OCI-LY3 (cell line): ENCODE data around the gene HMCN1.

Experiments
- H2AFZ ChIP-seq: fragments of 200-600, 300-600 bp; shearing (Covaris generic); 2 replicates; pipeline ENCODE4 v1.6.0; 2014; ENCODE audit warnings: antibody characterized with exemption, low read depth, low read length
- H3K27ac ChIP-seq: fragments of 200-600, 300-600 bp; sonication (generic); 2 replicates; pipeline ENCODE4 v1.5.1; 2014; ENCODE audit warnings: mild to moderate bottlenecking, low read length, moderate library complexity, mixed read lengths
- H3K27me3 ChIP-seq: fragments of 200-600, 300-600 bp; sonication (generic); 2 replicates; pipeline ENCODE4 v1.6.1; 2014; ENCODE audit warnings: low read depth, low read length, mixed read lengths
- H3K36me3 ChIP-seq: fragments of 200-600, 300-600 bp; sonication (generic); replicated peaks from 2 replicates; pipeline ENCODE3; 2014; ENCODE audit warnings: low read depth, low read length, mixed read lengths
- H3K4me1 ChIP-seq: fragments of 300-600, 200-600 bp; sonication (generic); 2 replicates; pipeline ENCODE4 v1.6.1; 2014; ENCODE audit warnings: low read length, mixed read lengths
- H3K4me2 ChIP-seq: fragments of 200-600, 300-600 bp; sonication (generic); 2 replicates; pipeline ENCODE4 v1.6.1; 2014; ENCODE audit warnings: low read length, mixed read lengths
- H3K4me3 ChIP-seq: fragments of 300-600, 200-600 bp; sonication (generic); 2 replicates; pipeline ENCODE4 v1.5.1; 2014; ENCODE audit warnings: antibody characterized with exemption, mild to moderate bottlenecking, low read length, moderate library complexity
- H3K79me2 ChIP-seq: fragments of 300-600, 200-600 bp; shearing (Covaris generic); 2 replicates; pipeline ENCODE4 v1.6.1; 2014; ENCODE audit warnings: mild to moderate bottlenecking, low read length, mixed read lengths
- H3K9ac ChIP-seq: fragments of 300-600, 200-600 bp; shearing (Covaris generic); 2 replicates; pipeline ENCODE4 v1.6.0; 2014; ENCODE audit warnings: mild to moderate bottlenecking, low read length, moderate library complexity
- H3K9me3 ChIP-seq: fragments of 200-600, 300-600 bp; shearing (Covaris generic); 2 replicates; pipeline ENCODE4 v1.6.1; 2014; ENCODE audit warnings: low read length, mixed read lengths; ENCODE audit not compliant: insufficient read depth
- H4K20me1 ChIP-seq: fragments of 200-600, 300-600 bp; sonication (generic); 2 replicates; pipeline ENCODE4 v1.6.1; 2016; ENCODE audit warnings: low read length, mixed read lengths; ENCODE audit not compliant: insufficient read depth
- CTCF ChIP-seq: fragments of 200-600, 300-600 bp; sonication (generic); IDR thresholded peaks from 2 replicates; pipeline ENCODE4 v1.5.1; 2014; ENCODE audit warnings: antibody characterized with exemption, low read length, low read depth
- EZH2phosphoT487 ChIP-seq: fragments of 200-600 bp; shearing (Covaris generic); IDR thresholded peaks from 2 replicates; pipeline ENCODE4 v1.6.1; 2018; ENCODE audit warnings: antibody characterized with exemption, mixed run types, low read depth

HMCN1 gene

GRCh38 chr1:185739967-185740366 is 5.8 kb downstream of the HMCN1 start:
- no peak overlapping the region for H3K27ac ChIP-seq
- no peak for TF ChIP-seq CTCF
- TF ChIP-seq EZH2phosphoT487: no peak
- no peaks in the 10 kb centered on the region for H4K20me1 ChIP-seq
- no peaks in the 10 kb centered on the region for H3K79me2 ChIP-seq
- no peak overlapping the region for H3K9ac ChIP-seq
- peaks cover 4% of the 10 kb centered on the region for H3K36me3 ChIP-seq
- H3K4me1 ChIP-seq: peaks cover 27% of the 10 kb centered on the region
- peaks cover 11% of the 10 kb centered on the region; the same call in 1 of the 2 replicates for H3K27me3 ChIP-seq
- H3K4me3 ChIP-seq: no peak overlapping the region
- H3K9me3 ChIP-seq: peaks cover 9% of the 10 kb centered on the region; the same call in 1 of the 2 replicates
- peak overlapping the region; percentile 45 for H3K4me2 ChIP-seq
- no peak overlapping the region for H2AFZ ChIP-seq

GRCh38 chr1:185741551-185741950 is 7.4 kb downstream of the HMCN1 start:
- Histone ChIP-seq H2AFZ (no peak overlapping the region), H3K4me2 (no peak overlapping the region), H3K4me3 (no peak overlapping the region), H3K27me3 (peaks cover 7% of the 10 kb centered on the region; the same call in 1 of the 2 replicates), H3K79me2 (no peaks in the 10 kb centered on the region), H3K36me3 (peaks cover 4% of the 10 kb centered on the region), H4K20me1 (no peaks in the 10 kb centered on the region), H3K27ac (no peak overlapping the region), H3K4me1 (peaks cover 18% of the 10 kb centered on the region), H3K9ac (no peak overlapping the region), H3K9me3 (peaks cover 9% of the 10 kb centered on the region; the same call in 1 of the 2 replicates)
- TF ChIP-seq CTCF (no peak), EZH2phosphoT487 (no peak)

- Histone ChIP-seq H3K27me3 (peaks cover 7% of the 10 kb centered on the region; the same call in 1 of the 2 replicates), H3K9me3 (peaks cover 9% of the 10 kb centered on the region; the same call in 1 of the 2 replicates), H3K4me2 (no peak overlapping the region; the same call in 1 of the 2 replicates), H3K4me1 (peaks cover 18% of the 10 kb centered on the region), H3K36me3 (peaks cover 4% of the 10 kb centered on the region), H3K9ac (no peak overlapping the region), H3K79me2 (no peaks in the 10 kb centered on the region), H4K20me1 (no peaks in the 10 kb centered on the region), H2AFZ (no peak overlapping the region), H3K27ac (no peak overlapping the region), H3K4me3 (no peak overlapping the region)
- TF ChIP-seq CTCF: no peak
- no peak for TF ChIP-seq EZH2phosphoT487
Observed at GRCh38 chr1:185742403-185742802, 8.2 kb downstream of the HMCN1 start.

GRCh38 chr1:185745165-185745564 is 11.0 kb downstream of the HMCN1 start:
- H3K4me1 ChIP-seq: peaks cover 11% of the 10 kb centered on the region
- H3K4me2 ChIP-seq: no peak overlapping the region
- H3K79me2 ChIP-seq: no peaks in the 10 kb centered on the region
- H3K36me3 ChIP-seq: peaks cover 4% of the 10 kb centered on the region
- no peak overlapping the region for H3K27ac ChIP-seq
- H3K9me3 ChIP-seq: peaks cover 9% of the 10 kb centered on the region; the same call in 1 of the 2 replicates
- H3K4me3 ChIP-seq: no peak overlapping the region
- H3K9ac ChIP-seq: no peak overlapping the region
- H3K27me3 ChIP-seq: peaks cover 15% of the 10 kb centered on the region
- H2AFZ ChIP-seq: no peak overlapping the region
- TF ChIP-seq CTCF: no peak
- TF ChIP-seq EZH2phosphoT487: no peak
- no peaks in the 10 kb centered on the region for H4K20me1 ChIP-seq
